Lower lobe of right lung (tissue), 2 donors: ENCODE results near the gene AJAP1. TPM values are rescaled to one million over a fixed set of nuclear protein-coding genes. Genes with fewer than 3 reads are reported as not detected.

ENCODE experiments used
- ATAC-seq, 2 donors: fragments of 200-7000 bp; cut with Tn5 transposase; one replicate each; pipeline ENCODE4 v1.9.1; 2020 to 2022; ENCODE audit warnings: mild to moderate bottlenecking in 2 of 2, moderate library complexity in 2 of 2
- DNase-seq: peaks from one replicate; pipeline ENCODE4 v3.0.0-alpha.2; 2020
- H3K27ac ChIP-seq: fragments of 200-600 bp; one replicate; pipeline ENCODE4 v1.8.0; 2022
- H3K27me3 ChIP-seq: fragments of 200-600 bp; one replicate; pipeline ENCODE4 v1.8.0; 2022; ENCODE audit warnings: low read depth
- H3K36me3 ChIP-seq: fragments of 200-600 bp; one replicate; pipeline ENCODE4 v1.8.0; 2022; ENCODE audit warnings: mild to moderate bottlenecking
- H3K4me1 ChIP-seq: fragments of 200-600 bp; one replicate; pipeline ENCODE4 v1.8.0; 2022
- H3K4me3 ChIP-seq: fragments of 200-600 bp; one replicate; pipeline ENCODE4 v1.8.0; 2022; ENCODE audit warnings: mild to moderate bottlenecking
- H3K9me3 ChIP-seq: fragments of 200-600 bp; one replicate; pipeline ENCODE4 v1.8.0; 2022
- CTCF ChIP-seq: fragments of 200-600 bp; IDR thresholded peaks from one replicate; pipeline ENCODE4 v1.8.0; 2022; ENCODE audit warnings: antibody characterized with exemption, mild to moderate bottlenecking
- intact Hi-C: fragments of 100-400 bp; cut with DNase I; formaldehyde crosslinking; loops from one replicate; pipeline ENCODE4 v1.11.0; 2022
- total RNA-seq: library from RNA; stranded (reverse); fragmentation: NEBNext Ultra II Directional; extraction: Animal tissue kit (Norgen Biotek cat#: 25700); gene quantifications from one replicate; pipeline ENCODE4 v1.2.1, GENCODE V29; 2021
- donor health status: DM: no; HTN: yes; CAD: no; lungs with severe emphysema.

AJAP1 gene
- total RNA-seq, 1 donor from 2014 or later = 0.77 TPM

GRCh38 chr1:4734791-4735190, 80.4 kb downstream of the AJAP1 start:
- Histone ChIP-seq H3K27ac (no peak overlapping the region), H3K4me1 (peaks cover 8% of the 10 kb centered on the region), H3K27me3 (peaks cover 22% of the 10 kb centered on the region), H3K9me3 (no peaks in the 10 kb centered on the region), H3K4me3 (no peak overlapping the region), H3K36me3 (no peaks in the 10 kb centered on the region)
- DNase-seq = no peak
- no peak for ATAC-seq
- no peak for TF ChIP-seq CTCF
- intact Hi-C loops = no loop called here

GRCh38 chr1:4736254-4736653, 81.8 kb downstream of the AJAP1 start:
- no peaks in the 10 kb centered on the region for H3K36me3 ChIP-seq
- peaks cover 8% of the 10 kb centered on the region for H3K4me1 ChIP-seq
- no peak overlapping the region for H3K27ac ChIP-seq
- no peaks in the 10 kb centered on the region for H3K9me3 ChIP-seq
- intact Hi-C loops = no loop called here
- H3K27me3 ChIP-seq = peaks cover 26% of the 10 kb centered on the region
- no peak for DNase-seq
- ATAC-seq = peak; percentile 40 to 58
- TF ChIP-seq CTCF = no peak
- H3K4me3 ChIP-seq = no peak overlapping the region

- Histone ChIP-seq H3K9me3 (no peaks in the 10 kb centered on the region), H3K36me3 (no peaks in the 10 kb centered on the region), H3K4me1 (no peaks in the 10 kb centered on the region), H3K4me3 (no peak overlapping the region), H3K27me3 (peaks cover 4% of the 10 kb centered on the region), H3K27ac (no peak overlapping the region)
- TF ChIP-seq CTCF = no peak
- no peak for DNase-seq
- no peak for ATAC-seq
- intact Hi-C loops = no loop called here
Measured at GRCh38 chr1:4741876-4742423, 87.5 kb downstream of the AJAP1 start.

- no peak for ATAC-seq
- H3K27me3 ChIP-seq = peaks cover 4% of the 10 kb centered on the region
- H3K9me3 ChIP-seq = no peaks in the 10 kb centered on the region
- TF ChIP-seq CTCF = no peak
- intact Hi-C loops = no loop called here
- no peak overlapping the region for H3K27ac ChIP-seq
- no peaks in the 10 kb centered on the region for H3K36me3 ChIP-seq
- H3K4me3 ChIP-seq = no peak overlapping the region
- DNase-seq = no peak
- no peaks in the 10 kb centered on the region for H3K4me1 ChIP-seq
Measured at GRCh38 chr1:4743978-4744750, 89.8 kb downstream of the AJAP1 start.

- Histone ChIP-seq H3K36me3 (no peaks in the 10 kb centered on the region), H3K9me3 (no peaks in the 10 kb centered on the region), H3K4me3 (no peak overlapping the region), H3K27ac (no peak overlapping the region), H3K4me1 (no peaks in the 10 kb centered on the region), H3K27me3 (peaks cover 4% of the 10 kb centered on the region)
- DNase-seq (no peak), ATAC-seq (no peak)
- no peak for TF ChIP-seq CTCF
- intact Hi-C loops = no loop called here
Measured at GRCh38 chr1:4745560-4745959, 91.2 kb downstream of the AJAP1 start.
